ENCODE data around the gene ATP2C1.

ATP2C1 gene

DNA sequence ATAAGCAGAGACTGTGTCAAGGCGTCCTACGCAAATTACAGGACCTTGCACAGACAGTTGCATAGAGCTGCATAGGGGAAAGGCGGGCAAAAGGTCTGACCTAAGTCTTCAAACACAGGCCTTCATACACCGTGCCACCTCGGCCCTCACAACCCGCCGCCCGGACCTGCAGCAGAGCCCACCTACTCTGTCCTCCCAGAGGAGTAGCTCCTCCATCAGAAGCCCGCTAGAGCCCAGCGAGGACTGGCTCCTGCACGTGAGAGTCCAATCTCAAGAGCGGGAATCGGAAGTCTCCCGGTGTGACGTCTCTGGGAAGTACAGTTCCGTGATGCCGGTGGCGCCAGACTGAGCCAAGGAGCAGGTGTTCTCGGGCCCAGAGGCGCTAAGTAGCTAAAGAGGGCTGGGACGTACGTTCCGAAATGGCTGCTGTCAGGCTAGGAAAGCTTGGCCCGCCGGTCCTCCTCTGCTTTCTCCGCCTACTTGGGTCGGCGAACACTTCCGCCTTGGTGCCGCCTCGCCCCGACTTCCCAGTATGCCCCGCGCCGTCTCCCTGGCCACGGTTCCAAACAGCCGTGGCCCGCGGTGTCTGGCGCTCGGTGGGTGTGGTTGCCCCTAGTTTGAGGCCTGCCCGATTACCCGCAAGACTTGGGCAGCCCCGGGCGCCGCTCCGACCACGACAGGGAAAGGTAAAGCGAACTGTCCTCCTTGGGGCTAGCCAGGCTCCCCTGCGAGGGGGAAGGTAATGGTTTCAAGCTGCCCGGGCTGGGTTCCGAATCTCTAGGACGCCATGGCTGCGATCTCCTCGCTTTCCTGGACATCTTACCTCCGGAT is 132.7 kb downstream of the ATP2C1 start, which contains the start of the genes ASTE1 and NEK11:
Gene ASTE1 (minus strand): TSS at position 505 of the 831 bp plus-strand sequence. CDS start 1,519 bp downstream, outside the sequence.
Gene NEK11 (plus strand): TSS at position 557 of the 831 bp plus-strand sequence. CDS start 2,832 bp downstream, outside the sequence.
- Mint-ChIP-seq H3K9me3 (peaks cover 6% of the 10 kb centered on the region), H3K36me3 (ENCODE audit: low read depth) (peaks cover 34% of the 10 kb centered on the region), H3K4me1 (peaks cover 20% of the 10 kb centered on the region), H3K27me3 (ENCODE audit: low read depth, poor library complexity) (peaks cover 5% of the 10 kb centered on the region), H3K4me3 (peak within 1 kb of the TSS; percentile 88), H3K27ac (peak within 1 kb of the TSS; percentile 72)
- DNase-seq: peak; percentile 80
- TF ChIP-seq, protein P1, sequence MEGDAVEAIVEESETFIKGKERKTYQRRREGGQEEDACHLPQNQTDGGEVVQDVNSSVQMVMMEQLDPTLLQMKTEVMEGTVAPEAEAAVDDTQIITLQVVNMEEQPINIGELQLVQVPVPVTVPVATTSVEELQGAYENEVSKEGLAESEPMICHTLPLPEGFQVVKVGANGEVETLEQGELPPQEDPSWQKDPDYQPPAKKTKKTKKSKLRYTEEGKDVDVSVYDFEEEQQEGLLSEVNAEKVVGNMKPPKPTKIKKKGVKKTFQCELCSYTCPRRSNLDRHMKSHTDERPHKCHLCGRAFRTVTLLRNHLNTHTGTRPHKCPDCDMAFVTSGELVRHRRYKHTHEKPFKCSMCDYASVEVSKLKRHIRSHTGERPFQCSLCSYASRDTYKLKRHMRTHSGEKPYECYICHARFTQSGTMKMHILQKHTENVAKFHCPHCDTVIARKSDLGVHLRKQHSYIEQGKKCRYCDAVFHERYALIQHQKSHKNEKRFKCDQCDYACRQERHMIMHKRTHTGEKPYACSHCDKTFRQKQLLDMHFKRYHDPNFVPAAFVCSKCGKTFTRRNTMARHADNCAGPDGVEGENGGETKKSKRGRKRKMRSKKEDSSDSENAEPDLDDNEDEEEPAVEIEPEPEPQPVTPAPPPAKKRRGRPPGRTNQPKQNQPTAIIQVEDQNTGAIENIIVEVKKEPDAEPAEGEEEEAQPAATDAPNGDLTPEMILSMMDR (IDR thresholded peaks at IDR 0.05): no peak

DNA sequence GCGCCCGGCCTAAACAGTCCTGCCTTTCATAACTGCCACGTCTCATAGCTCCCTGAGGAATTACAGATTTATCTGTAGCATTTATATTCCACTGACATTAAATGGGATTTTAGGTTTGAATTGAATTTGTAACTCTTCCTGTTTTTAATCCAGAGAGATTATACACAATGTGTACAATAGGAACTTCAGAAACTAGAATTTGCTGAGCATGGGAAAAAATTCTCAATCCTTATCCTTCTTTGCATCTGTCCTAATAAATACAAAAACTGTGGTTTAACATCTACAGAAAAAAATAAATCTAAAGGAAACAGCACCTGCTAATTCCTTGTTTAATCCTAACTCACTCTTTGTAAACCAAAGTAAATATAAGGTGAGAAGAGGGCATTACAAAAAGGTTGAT is 135.0 kb downstream of the ATP2C1 start:
- Mint-ChIP-seq H3K36me3 (ENCODE audit: low read depth) (peaks cover 22% of the 10 kb centered on the region), H3K27me3 (ENCODE audit: low read depth, poor library complexity) (peaks cover 5% of the 10 kb centered on the region), H3K27ac (no peak overlapping the region), H3K4me1 (peaks cover 20% of the 10 kb centered on the region), H3K9me3 (peaks cover 6% of the 10 kb centered on the region), H3K4me3 (no peak overlapping the region)
- TF ChIP-seq, protein P1 (IDR thresholded peaks at IDR 0.05): no peak
- no peak for DNase-seq

DNA sequence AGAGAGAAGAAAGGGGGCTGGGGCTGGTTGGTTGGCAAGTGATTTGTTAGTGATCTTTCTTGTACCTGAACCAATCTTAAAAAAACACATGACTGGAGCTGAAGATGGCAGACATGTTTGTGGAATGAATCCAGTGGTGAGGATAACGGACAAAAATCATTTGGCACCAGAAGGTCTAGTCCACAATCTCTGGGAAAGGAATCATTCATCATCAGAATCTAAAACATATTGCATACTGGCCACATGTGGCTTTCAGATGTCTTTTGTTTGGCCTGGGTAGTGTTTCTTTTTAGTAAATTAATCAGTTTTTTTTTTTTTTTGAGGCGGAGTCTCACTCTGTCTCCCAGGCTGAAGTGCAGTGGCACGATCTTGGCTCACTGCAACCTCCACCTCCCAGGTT is 137.8 kb downstream of the ATP2C1 start:
- Mint-ChIP-seq H3K27ac (no peak overlapping the region), H3K27me3 (ENCODE audit: low read depth, poor library complexity) (peaks cover 4% of the 10 kb centered on the region)
- TF ChIP-seq, protein P1 (IDR thresholded peaks at IDR 0.05): no peak

DNA sequence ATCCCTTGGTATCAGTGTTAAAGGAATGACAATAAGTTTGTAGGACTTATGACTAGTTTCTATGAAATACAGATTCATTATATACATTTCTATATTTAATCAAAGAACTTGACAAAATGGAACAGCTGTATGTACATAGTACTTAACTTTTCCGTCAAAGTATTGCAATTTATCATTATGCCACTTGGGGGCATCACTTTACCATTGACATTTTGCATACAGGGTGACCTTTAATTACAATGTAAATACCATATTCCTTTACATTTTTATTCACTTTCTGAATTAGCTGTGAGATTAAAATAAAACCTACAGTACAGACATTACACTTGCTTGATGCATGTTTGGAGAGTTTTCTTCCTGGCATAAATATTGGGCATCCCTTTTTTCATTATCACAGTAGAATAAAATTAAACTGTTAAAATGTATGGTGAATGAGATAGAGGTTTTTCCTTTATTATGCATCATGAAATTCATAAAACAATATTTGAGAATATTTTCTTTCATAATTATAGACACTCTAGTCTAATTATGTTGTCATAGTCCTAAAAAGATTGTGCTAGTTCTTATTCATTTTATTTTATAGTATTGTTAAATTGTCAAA is 139.7 kb downstream of the ATP2C1 start:
- Mint-ChIP-seq H3K4me3 (no peak overlapping the region), H3K27me3 (ENCODE audit: low read depth, poor library complexity) (no peaks in the 10 kb centered on the region), H3K4me1 (no peaks in the 10 kb centered on the region), H3K36me3 (ENCODE audit: low read depth) (no peaks in the 10 kb centered on the region), H3K27ac (no peak overlapping the region), H3K9me3 (no peaks in the 10 kb centered on the region)
- TF ChIP-seq, protein P1 (IDR thresholded peaks at IDR 0.05): peak; percentile 68
- DNase-seq: peak; percentile 21

More for the DNA sequence above, 137.8 kb downstream of the ATP2C1 start:
- DNase-seq: no peak
- no peak overlapping the region for H3K4me3 Mint-ChIP-seq
- peaks cover 11% of the 10 kb centered on the region for H3K4me1 Mint-ChIP-seq
- no peaks in the 10 kb centered on the region for H3K36me3 Mint-ChIP-seq (ENCODE audit: low read depth)
- H3K9me3 Mint-ChIP-seq: no peaks in the 10 kb centered on the region

DNA sequence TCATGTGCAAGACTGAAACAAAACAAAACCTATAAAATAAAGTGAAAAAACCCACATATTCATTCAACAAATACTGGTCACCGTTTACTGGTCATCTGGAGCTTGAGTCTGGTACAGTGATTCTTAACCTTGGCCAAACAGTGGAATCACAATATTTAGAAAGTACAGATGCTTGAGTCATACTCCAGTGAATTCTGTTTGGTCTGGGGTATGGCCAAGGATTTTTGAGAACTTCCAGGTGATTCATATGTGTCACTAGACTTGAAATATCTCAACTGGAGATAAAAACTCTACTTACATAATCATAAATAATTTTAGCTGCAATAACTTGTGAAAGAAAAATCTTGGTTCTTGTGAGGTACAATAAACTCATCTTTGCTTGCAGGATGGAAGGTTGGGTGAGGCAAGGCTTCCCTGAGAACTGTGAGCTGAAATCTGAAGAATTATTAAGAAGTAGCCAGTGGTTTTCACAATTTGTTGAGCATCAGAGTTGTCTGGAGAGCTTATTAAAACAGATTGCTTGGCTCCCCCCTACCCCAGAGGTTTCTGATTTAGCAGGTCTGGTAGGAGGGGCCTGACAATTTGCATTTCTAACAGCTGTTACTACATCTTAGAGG is 142.4 kb downstream of the ATP2C1 start:
- H3K4me3 Mint-ChIP-seq: no peak overlapping the region
- DNase-seq: no peak
- H3K27me3 Mint-ChIP-seq (ENCODE audit: low read depth, poor library complexity): no peaks in the 10 kb centered on the region
- peaks cover under 1% of the 10 kb centered on the region for H3K9me3 Mint-ChIP-seq
- H3K4me1 Mint-ChIP-seq: no peaks in the 10 kb centered on the region
- H3K27ac Mint-ChIP-seq: no peak overlapping the region
- H3K36me3 Mint-ChIP-seq (ENCODE audit: low read depth): peaks cover 4% of the 10 kb centered on the region
- TF ChIP-seq, protein P1 (IDR thresholded peaks at IDR 0.05): no peak

Data from nephron progenitor cell (in vitro differentiated cells).